Fibroblast of pulmonary artery (primary cell): Measurements from ENCODE around the gene TTC3.

Experiments used
- DNase-seq: peaks from one replicate; pipeline ENCODE4 v3.0.0-alpha.2; 2010; ENCODE audit warnings: low read depth
- H3K4me3 ChIP-seq: replicated peaks from 2 replicates; pipeline ENCODE4 v1.5.1; 2011; ENCODE audit warnings: low read depth, mild to moderate bottlenecking, control low read depth, low read length, moderate library complexity
- CTCF ChIP-seq: IDR thresholded peaks from 2 replicates; pipeline ENCODE4 v1.5.1; 2011; ENCODE audit warnings: mild to moderate bottlenecking, control low read depth, low read length, inconsistent platforms; ENCODE audit errors: missing control alignments

The TTC3 gene

DNA sequence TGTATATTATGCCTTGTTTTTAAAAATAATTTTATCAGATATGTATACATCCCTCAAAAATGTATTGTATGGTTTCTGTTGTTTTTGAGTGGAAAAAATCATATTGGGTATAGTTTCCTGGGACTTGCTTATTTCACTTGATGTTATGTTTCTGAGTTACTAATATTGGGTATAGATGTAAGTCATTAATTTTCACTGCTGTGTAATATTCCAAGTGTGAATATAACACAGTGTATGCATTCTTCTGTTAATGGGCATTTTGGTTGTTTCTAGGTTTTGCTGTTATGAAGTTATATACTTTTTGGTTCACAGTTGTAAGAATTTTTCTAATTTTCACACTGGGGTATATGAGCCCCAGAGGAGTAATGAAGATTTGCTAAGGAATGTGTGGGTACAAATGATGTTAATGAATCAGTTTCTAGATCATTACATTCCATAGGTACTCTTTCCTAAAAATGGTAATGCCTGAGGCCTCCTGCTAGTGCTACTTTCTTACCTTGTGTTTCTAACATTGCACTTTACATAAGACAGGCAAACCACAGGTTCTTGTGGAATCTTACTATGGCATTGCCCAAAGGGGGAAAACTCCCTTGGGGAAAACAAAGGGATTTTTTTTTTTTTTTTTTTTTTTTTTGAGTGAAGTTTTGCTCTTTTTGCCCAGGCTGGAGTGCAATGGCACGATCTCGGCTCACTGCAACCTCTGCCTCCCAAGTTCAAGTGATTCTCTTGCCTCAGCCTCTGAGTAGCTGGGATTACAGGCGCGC lies 3.2 kb downstream of the TTC3 start:
- DNase-seq: no peak
- no peak overlapping the region for H3K4me3 ChIP-seq
- TF ChIP-seq CTCF: no peak

- H3K4me3 ChIP-seq: no peak overlapping the region
- no peak for TF ChIP-seq CTCF
- no peak for DNase-seq
Observed at GRCh38 chr21:37077403-37077802, 4.3 kb downstream of the TTC3 start.

DNA sequence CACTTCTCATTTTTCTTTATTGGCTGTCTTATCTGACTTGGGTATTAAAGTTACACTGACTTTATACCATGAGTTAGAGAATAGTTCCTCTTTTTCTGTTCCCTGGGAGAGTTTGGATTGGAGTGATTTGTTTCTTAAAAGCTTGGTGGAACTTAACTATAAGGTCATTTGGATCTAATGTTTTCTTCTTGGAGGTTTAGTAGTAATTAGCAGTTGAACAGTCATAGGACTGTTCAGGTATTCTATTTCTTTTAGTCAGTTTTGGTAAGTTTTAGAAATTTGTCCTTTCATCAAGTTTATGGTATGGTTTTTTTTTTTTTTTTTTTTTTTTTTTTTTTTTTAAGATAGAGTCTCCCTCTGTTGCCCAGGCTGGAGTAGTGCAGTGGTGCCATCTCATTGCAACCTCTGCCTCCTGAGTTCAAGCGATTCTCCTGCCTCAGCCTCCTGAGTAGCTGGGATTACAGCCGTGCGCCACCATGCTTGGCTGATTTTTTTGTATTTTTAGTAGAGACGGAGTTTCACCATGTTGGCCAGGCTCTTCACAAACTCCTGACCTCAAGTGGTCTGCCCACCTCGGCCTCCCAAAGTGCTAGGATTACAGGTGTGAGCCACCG lies 6.3 kb downstream of the TTC3 start:
- no peak overlapping the region for H3K4me3 ChIP-seq
- TF ChIP-seq CTCF: no peak
- DNase-seq: no peak

DNA sequence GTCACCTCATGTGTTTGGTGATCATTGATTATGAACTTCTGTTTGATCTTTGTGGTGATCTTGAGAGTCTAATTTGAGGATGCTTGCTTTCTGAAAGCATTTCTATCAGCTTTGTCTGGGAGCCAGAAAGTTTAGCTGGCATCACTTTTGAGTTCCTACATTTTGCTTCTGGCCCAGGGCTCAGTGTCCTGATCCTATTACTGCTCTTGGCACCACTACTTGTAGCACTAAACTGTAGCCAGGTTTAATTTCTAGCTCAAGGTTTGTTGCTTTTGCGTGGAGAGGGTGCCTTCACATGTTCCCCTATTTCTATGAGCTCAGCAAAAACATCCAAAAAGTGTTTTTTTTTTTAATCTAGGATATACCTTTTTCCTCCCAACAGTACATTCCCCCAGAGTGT lies 9.3 kb downstream of the TTC3 start:
- no peak for TF ChIP-seq CTCF
- H3K4me3 ChIP-seq: no peak overlapping the region
- DNase-seq: no peak

DNA sequence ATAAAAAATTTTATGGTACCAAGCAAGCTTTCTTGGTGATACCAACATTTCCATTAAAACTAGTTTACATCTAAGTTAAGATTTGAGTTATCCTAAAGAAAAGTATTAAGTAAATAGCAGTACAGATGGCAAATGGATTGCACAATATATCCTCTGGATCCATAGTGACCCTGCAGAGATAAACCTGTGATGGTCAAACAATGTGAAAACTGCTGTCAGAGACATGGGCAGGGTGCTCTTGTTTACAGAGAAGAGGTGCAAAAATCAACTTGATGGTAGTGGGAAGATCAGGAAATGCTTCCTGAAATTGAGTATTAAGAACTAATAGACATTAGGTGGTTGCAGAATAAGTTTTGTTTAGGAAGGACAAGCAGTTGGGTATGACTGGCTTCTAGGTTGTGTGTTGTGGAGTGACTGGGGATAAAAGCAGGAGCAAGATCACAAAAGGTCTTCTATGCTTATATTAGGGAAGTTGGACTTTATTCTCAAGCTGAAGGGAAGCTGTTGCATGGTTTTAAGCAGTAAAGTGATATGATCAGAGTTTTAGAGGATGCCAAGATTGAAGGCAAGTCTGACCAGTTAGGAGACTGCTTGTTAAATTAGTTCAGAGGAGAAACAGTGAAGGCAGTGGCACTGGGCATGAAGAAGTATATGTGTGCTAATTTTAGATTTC lies 9.9 kb downstream of the TTC3 start:
- TF ChIP-seq CTCF: no peak
- no peak for DNase-seq
- H3K4me3 ChIP-seq: no peak overlapping the region

GRCh38 chr21:37085726-37086125 lies 12.7 kb downstream of the TTC3 start:
- TF ChIP-seq CTCF: no peak
- H3K4me3 ChIP-seq: no peak overlapping the region
- DNase-seq: no peak
